HG03457 (cell line): ENCODE results near the gene TOMM20.

Experiments
- ATAC-seq: cut with Tn5 transposase; IDR thresholded peaks from one replicate; pipeline ENCODE4 v1.9.1; 2021; ENCODE audit warnings: moderate number of reproducible peaks; ENCODE audit not compliant: unreplicated experiment

Gene TOMM20

DNA sequence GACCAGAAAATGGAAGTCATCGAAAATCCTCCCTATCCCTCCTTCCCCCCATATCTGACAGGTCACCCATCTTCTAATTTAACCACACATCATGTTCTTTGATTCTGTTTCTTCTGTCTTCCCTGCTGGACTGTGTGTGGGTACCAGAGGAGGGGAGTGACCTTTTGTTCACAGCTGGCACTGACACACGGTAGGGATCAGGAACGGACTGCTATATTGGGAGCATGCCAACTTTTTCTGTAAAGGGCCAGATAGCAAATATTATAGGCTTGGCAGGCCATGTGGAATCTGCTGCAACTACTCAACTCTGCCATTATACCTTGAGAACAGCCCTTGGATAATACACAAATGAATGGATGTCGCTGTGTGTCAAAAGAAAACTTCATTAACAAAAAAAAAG is 7.5 kb upstream of the TOMM20 start:
- ATAC-seq = no peak

DNA sequence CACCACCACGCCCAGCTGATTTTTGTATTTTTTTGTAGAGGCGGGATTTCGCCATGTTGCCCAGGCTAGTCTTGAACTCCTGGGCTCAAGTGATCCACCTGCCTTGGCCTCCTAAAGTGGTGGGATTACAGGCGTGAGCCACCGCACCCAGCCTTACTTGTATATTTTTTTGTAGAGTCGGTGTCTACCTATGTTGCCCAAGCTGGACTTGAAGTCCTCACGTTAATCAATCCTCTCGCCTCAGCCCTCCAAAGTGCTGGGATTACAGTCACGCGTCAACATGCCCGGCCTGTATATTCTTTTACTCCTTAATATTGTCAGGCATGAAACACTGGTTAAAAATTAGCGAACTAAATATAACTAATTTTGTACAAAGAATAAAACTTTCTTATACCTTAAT is 5.5 kb upstream of the TOMM20 start:
- no peak for ATAC-seq

DNA sequence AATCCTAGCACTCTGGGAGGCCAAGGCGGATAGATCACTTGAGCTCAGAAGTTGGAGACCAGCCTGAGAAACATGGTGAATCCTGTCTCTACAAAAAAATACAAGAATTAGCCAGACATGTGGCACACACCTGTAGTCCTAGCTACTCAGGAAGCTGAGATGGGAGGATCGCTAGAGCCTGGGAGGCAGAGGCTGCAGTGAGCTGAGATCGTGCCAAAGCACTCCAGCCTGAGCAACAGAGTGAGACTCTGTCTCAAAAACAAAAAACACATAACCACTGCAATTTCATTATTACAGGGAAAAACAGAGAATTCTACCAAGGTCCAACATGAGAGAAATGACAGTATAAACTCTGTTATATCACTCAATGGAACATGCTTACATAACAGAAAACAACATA is 4.4 kb upstream of the TOMM20 start:
- no peak for ATAC-seq

DNA sequence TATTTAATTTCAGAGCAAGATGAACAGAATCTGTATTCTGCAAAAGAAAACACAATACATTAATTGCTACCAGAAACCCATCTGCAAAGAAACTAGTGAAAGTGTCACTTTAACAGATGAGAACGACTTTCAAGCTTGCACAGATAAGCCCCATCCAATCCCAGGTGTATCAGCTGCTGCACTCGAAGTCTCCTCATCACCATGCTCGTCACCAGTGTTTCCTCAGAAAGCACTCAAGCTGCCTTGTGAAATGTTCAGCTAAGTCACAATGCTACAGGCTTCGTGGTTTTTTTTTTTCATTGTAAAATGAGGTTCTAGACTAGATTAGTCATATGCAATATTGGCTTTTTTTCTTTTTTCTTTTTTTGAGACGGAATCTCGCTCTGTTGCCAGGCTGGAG is 3.3 kb upstream of the TOMM20 start:
- no peak for ATAC-seq

DNA sequence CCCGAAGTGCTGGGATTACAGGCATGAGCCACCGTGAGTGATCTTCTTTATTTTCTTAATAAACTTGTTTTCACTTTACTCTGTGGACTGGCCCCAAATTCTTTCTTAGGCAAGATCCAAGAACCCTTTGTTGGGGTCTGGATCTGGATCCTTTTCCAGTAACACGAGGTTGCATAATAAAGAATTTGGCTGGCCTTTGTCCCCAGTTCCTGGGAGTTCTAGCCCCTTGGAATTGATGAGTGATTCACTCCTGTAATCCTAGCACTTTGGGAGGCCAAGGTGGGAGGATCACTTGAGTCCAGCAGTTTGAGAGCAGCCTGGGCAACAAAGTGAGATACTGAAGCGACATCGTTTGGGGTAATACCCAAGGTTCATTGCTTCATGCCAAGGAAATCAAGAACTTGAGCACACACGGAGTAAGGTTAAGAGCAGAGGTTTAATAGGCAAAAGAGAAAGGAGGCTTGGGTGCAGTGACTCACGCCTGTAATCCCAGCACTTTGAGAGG is 2.2 kb upstream of the TOMM20 start:
- ATAC-seq = no peak

DNA sequence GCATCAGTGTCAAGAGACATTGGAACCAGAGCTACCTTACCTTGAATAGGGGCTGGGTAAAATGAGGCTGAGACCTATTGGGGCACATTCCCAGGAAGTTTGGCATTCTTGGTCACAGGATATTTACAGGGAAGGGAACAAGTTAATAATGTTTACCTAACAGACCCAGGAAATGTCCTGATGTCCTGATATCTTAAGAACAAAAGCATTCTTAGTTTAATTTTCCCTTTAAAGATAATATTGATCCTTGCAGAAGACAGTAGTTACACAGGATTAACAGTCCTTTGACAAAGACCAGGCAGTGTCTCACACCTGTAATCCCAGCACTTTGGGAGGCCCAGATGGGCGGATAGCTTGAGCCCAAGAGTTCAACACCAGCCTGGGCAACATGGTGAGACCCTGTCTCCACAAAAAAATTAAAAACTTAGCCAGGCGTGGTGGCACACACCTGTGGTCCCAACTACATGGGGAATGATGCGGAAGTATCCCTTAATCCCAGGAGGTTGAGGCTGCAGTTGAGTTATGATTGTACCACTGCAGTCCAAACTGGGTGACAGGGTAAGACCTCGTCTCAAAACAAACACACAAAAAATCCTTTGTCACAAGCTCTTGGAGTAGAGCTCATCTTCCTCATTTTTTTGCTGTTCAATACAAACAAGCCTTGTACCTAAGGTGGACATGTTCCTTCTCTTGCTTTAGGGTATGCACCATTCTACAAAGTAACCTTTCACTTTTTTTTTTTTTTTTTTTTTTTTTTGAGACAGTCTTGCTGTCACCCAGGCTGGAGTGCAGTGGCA is 1.3 kb upstream of the TOMM20 start:
- ATAC-seq = no peak

DNA sequence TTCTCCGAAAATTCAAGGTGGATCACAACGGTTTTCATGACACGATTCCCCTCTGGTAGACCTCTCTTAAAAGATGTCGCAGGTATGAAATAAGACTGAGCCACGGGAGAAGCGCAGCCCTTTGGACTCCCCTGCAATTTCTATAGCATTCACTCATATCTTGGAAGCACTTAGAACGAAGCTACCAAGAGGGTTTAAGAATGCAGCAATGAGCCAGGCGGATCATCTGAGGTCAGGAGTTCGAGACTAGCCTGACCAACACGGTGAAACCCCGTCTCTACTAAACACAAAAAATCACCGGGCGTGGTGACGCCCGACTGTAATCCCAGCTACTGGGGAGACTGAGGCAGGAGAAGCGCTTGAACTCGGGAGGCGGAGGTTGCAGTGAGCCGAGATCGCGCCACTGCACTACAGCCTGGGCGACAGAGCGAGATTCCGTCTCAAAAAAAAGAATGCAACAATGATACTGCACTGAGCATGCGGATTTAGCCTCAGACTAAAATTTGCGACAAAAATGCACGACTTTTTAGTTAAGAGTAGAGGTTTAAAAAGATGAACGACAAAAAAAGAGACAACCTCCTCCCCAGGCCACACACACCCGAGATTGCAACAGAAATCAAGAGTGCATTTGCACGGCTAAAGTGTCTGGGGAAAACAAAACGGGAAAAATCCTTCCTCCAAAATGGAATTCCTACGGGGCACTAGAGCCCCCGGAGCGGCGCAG is 743 bp downstream of the TOMM20 start:
- no peak for ATAC-seq

DNA sequence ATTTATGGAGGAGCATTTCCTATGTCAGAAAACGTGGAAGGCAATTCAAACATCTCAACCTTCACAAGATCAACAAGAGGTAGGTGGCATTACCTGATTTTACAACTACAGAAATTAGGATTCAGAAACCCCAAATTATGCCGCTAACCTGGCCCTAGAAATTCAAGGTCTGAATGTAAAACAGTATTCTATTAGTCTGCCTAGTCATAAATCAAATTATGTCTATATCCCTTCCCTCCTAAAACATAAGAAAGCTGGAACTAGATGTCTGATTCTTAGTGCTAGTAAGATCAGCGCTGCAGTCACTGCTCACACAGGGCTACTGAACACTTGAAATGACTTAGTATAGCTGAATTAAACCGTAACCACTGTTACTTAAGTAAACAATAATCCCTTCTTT is 1.4 kb downstream of the TOMM20 start:
- ATAC-seq = no peak

DNA sequence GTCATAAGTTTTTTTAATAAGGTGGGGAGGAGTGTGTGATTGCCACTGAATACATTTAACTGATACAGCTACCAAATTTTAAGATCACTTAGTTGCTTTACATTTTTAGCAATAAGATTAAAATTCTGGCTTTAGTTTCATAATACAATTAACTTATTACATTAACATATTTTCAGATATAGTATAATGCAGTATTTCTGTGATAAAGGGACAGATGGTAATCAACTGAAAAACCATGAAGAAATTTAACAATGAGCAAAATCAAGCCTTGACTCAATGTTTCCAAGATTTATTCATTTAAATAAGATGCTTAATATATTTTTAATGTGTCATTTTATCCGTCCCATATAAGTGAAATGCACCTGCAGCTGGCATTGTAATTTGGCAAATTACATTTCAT is 4.0 kb downstream of the TOMM20 start:
- ATAC-seq = no peak

DNA sequence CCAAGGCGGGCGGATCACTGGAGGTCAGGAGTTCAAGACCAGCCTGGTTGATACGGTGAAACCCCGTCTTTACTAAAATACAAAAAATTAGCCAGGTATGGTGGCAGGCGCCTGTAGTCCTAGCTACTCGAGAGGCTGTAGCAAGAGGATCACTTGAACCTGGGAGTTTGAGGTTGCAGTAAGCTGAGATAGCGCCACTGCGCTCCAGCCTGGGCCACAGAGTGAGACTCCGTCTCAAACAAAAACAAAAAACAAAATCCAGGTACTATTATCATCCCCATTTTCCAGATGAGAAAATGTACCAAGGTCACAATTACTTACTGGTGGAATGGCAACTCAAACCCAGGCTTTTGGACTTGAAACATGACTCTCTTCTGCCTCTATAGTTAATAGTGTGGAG is 4.5 kb downstream of the TOMM20 start:
- no peak for ATAC-seq

DNA sequence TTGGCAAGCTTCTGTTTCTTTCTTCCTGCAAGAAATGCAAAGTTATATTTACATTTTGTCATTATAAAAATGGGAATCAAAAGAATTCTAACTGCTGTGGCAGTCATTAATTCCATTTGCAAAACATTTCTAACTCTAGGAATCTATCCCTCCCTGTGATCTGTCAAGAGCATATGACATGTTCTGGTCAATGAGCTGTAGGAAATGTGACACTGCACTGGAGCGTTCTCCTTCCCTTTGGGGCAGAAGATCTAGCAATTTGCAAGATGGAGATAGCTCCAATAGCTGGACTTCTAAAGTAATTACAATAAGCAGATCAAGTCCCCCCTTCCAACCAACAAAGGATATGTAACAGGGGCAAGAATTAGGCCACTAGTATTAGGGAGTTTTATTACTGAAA is 6.3 kb downstream of the TOMM20 start:
- no peak for ATAC-seq

DNA sequence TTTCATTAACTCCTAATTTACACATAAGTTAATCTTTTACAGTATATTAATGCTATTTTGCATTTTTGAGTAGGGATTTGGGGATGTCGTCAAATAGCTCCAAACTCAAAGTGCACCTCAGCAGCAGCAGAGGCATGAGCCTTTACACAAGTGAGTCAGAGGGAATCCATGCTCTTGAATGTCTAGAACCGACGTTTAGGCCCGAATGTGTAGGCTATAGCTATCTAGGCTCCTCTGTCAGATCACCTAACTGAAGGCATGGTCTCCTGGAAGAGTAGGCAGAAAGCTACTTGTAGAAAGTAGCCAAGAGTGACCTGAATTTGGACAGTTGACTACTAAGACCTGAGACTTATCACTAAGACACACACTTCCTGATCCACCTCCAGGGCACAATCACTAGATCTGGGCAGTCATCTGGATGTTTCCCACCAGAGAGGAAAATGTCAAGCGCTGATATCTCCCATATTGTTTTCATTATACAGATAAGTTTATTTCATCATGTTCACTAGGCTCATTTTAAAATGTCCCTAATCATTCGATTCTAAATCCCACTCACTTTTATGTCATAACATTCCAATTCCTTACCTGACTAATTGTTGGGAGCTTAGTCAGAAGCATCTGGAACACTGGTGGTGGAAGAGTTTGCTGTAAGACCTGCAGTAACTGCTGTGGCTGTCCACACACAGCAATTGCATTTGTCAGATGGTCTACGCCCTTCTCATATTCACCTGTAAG is 15.3 kb downstream of the TOMM20 start:
- ATAC-seq = no peak

DNA sequence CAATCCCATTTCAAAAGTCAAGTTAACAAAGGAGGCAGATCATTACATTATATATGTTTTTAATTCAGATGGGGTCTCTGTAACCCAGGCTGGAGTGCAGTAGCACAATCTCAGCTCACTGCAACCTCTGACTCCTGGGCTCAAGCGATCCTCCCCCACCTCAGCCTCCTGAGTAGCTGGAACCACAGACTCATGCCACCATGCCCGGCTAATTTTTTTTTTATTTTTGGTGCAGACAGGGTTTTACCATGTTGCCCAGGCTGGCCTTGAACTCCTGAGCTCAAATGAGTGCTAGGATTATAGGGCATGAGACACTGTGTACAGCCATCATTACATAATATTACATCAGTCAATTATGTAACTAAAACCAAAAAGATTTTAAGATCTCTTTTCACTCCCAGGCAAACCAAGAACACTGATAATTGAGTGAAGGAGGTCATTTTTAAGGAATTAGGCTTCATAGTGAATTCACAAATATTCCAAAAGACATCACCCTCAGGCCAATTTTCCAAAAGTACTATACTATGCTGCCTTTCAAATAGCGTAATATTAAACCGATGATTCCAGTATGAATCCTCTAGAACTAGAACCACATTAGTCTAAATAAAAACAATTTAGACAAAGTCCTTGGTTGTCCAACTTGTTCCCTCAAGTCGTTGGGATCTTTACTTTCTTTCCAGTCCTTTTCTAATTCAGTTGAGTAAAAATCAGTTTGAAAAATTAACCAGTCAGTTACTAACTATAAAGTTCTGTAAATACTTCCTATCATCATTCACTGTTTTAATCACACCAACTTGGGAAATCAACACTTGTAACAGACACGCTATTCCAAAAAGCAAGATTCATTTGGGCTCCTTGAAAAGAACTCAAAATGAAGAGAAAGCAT is 16.1 kb downstream of the TOMM20 start:
- no peak for ATAC-seq

DNA sequence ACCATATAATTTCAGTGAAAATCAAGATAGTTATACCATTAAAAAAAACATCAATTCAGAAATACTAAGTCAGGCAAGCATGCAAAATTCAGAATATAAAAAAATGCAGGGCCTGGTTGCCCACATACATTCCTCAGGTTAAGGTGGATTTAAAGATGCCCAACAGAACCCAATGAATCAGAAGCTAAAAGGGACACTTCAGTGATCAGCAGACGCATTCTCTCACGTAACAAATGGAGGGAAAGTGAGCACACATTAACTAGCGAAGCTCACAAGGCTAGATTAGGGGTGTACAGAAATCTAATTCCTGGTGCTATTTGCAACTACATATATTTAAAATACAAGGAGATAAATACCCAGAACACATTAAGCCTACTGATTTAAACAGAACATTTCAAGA is 17.5 kb downstream of the TOMM20 start:
- ATAC-seq = no peak

DNA sequence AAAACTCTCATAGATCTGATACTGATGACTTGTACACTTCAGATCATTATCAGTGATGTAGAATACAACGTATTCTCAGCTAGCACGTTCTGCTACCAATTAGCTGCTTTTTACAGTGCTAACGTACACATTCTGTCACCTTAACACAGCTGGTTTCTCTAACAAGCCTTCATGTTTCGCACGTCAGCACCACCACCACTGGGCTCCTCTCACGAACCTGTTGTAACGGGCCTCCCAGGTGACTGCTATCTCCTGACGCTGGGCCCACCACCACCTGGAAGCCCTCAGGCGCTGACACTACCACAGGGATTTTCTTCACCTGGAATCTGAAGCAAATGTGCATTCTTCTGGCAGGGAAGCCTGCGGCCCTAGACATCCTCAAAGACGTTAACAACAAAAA is 19.8 kb downstream of the TOMM20 start:
- no peak for ATAC-seq

DNA sequence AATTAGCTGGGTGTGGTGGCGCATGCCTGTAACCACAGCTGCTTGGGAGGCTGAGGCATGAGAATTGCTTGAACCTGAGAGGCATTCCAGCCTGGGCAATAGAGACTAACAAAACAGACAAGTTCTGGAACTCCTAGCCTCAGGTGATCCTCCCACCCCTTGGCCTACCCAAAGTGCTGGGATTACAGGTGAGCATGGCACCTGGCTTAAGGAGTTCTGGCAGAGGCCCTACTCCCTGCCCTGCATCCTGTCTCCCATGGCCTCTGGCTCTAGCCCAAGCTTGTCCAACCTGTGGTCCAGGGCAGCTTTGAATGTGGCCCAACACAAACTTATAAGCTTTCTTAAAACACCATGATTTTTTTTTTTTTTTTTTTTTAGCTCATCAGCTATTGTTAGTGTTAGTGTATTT is 20.4 kb downstream of the TOMM20 start:
- no peak for ATAC-seq

DNA sequence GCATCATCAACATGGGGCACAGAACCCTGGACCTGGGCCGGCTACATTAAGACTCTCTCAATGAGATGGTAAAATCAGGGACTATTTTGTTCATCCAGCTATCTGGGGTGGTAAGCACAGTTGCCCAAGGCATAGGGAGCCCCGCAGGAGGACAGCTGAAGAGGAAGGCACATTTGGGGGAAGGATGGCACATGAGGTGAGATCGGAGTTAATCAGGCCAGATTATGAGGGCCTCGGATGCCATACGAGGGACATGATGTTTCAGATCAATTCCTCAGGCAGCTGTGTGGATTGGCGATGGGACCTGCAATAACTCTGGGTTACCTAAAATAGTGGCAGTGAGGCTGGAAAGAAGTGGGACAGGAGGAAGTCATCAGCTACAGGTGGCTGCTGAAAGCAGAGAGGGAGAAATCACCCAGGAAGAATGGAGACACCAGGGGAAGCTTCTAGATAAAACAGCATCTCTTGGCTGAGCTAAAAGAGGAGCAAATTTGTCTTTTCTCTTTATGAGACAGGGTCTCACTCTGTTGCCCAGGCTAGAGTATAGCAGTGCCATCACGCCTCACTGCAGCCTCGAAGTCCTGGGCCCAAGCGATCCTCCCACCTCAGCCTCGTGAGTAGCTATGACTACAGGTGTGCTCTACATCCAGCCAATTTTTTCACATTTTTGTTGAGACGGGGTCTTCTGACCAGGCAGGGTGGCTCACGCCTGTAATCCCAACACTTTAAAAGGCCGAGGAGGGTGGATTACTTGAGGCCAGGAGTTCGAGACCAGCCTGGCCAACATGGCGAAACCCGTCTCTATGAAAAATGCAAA is 21.1 kb downstream of the TOMM20 start:
- ATAC-seq = no peak

DNA sequence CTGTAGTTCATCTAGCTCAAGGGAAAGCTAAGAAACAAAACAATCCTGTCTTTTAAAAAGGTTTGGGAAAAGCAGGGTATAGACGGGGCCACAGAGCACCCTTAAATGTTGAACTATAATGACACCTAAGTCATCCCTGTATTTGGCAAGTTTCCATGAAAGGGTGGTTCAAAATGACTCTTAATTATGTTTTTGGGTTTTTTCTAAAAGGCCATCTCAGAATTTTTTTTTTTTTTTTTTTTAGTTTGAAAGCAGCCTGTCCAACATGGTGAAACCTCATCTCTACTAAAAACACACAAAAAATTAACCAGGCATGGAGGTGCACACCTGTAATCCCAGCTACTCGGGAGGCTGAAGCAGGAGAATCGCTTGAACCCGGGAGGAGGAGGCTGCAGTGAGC is 22.2 kb downstream of the TOMM20 start:
- no peak for ATAC-seq

DNA sequence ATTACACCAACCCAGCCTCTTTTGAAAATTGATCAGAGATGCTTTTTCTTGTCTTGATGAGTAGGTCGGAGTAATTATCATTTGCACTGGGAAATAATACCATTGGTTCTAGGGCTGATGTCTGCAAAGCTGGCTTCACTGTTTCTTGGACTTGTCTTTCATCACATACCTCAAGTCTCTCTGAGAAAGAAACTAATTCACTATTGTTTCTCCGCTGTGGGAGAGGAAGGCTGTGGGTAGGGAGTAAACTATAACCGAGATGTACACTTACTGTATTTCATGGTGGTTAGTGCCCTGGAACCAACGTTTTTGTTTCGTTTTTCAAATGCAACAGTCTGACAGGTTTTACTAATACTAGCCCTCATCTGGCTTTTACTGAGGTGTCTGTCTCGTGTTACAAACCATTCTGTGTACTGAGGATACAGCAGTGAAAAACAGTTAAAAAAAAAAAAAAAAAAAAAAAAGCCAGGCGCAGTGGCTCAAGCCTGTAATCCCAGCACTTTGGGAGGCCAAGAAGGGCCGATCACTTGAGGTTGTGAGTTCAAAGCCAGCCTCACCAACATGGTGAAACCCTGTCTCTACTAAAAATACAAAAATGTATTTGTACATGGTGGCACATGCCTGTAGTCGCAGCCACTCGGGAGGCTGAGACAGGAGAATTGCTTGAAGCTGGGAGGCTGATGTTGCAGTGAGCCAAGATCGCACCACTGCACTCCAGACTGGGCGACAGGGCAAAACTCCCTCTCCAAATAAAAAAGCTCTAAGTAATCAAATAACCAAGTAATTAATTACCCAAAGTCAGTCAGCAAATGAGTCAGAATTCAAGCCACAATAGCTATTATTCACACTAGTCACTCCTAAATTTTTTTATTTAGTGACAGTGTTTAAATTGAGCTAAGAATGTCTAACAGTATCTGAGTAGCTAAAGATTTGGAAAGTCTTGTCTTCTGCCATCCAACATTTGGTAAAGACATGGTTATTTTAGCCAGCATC is 23.3 kb downstream of the TOMM20 start:
- peak; percentile 73 for ATAC-seq
